Thyroid gland (tissue), 4 donors: ENCODE measurements around the gene TBC1D2. TPM values are rescaled to one million over a fixed set of nuclear protein-coding genes. Genes with fewer than 3 reads are reported as not detected.

Source experiments
- DNase-seq, 2 donors: peaks; one replicate each; pipeline ENCODE4 v3.0.0-alpha.2; 2019
- H3K27ac ChIP-seq, 3 donors: fragments of 200-600 bp; sonication (generic); 1 replicate in 2 of 3; 2 replicates in 1 of 3; pipeline ENCODE4 v1.5.1; 2016 to 2019; ENCODE audit warnings: mild to moderate bottlenecking in 1 of 3, moderate library complexity in 1 of 3
- H3K27me3 ChIP-seq: fragments of 200-600 bp; sonication (generic); one replicate; pipeline ENCODE4 v1.5.1; 2019
- H3K36me3 ChIP-seq, 2 donors: fragments of 200-600 bp; sonication (generic); one replicate each; pipeline ENCODE4 v1.5.1; 2016 to 2019
- H3K4me1 ChIP-seq, 2 donors: fragments of 200-600 bp; sonication (generic); one replicate each; pipeline ENCODE4 v1.5.1; 2017 to 2019
- H3K4me3 ChIP-seq, 3 donors: fragments of 200-600 bp; sonication (generic); replicated peaks in 1 of 3; 1 replicate in 2 of 3; 2 replicates in 1 of 3; pipeline ENCODE4 v1.5.1; 2016; ENCODE audit warnings: mild to moderate bottlenecking in 1 of 3
- H3K9me3 ChIP-seq: fragments of 200-600 bp; sonication (generic); one replicate; pipeline ENCODE4 v1.5.1; 2017
- POLR2A ChIP-seq, 2 donors: fragments of 450-650 bp; IDR thresholded peaks; one replicate each; pipeline ENCODE4 v1.6.1; 2017; ENCODE audit warnings: antibody characterized with exemption in 2 of 2, mild to moderate bottlenecking in 2 of 2, moderate library complexity in 1 of 2
- WGBS, 2 donors: methylation state at CpG; one replicate each; pipeline ENCODE4 v1.1.5; 2017; 5-methylcytosine and 5-hydroxymethylcytosine counted together
- intact Hi-C: fragments of 100-400 bp; cut with DNase I; formaldehyde crosslinking; loops from one replicate; pipeline ENCODE4 v1.15.1; 2023
- total RNA-seq, 4 donors: library from RNA; depleted of rRNA; stranded (reverse); fragments of >200 nt; gene quantifications; one replicate each; pipeline ENCODE4 v1.2.3, GENCODE V29; 2016
- TF ChIP-seq, protein P1 (sequence below), 6 experiments: fragments of 200-600 bp in 3 of 6; fragments of 450-650 bp in 3 of 6; sonication (generic) in 3 of 6; IDR thresholded peaks; one replicate each; pipeline ENCODE4 v1.5.1; 2016 to 2019; ENCODE audit warnings: antibody characterized with exemption in 6 of 6, mild to moderate bottlenecking in 2 of 6, inconsistent platforms in 1 of 6, moderate library complexity in 1 of 6

TBC1D2 gene
- total RNA-seq, 4 donors from 2014 or later: 12.9 to 20.9 (median 18.3) TPM

DNA sequence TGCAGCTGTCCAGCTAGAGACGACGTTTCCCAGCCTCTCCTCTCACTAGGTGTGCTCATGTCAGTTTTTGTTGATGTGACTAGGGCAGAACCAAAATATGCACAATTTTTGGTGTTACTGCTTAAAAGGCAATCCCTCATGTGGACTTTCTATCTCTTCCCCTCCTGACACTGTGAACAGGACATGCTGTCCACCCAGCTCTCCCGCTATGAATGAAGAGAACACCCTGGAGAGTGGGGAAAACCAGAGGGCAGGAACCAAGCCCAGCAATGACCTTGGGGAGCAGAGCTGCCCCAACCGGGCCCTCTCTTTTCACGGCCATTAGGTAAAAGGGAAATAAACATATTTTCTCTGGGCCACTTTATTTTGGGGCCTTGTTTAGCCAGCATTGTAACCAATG, 46.7 kb upstream of the TBC1D2 start:
- WGBS, 2 donors: 80 to 81% methylated on average over 5 of the region's 5 CpGs
- intact Hi-C loops: no loop called here
- Histone ChIP-seq H3K27me3 (no peaks in the 10 kb centered on the region), H3K27ac (peak overlapping the region in 1 of 3 donors; percentile 38), H3K4me3 (no peak overlapping the region), H3K36me3 (no peaks in the 10 kb centered on the region), H3K4me1 (no peaks in the 10 kb centered on the region), H3K9me3 (no peaks in the 10 kb centered on the region)
- TF ChIP-seq, protein P1, sequence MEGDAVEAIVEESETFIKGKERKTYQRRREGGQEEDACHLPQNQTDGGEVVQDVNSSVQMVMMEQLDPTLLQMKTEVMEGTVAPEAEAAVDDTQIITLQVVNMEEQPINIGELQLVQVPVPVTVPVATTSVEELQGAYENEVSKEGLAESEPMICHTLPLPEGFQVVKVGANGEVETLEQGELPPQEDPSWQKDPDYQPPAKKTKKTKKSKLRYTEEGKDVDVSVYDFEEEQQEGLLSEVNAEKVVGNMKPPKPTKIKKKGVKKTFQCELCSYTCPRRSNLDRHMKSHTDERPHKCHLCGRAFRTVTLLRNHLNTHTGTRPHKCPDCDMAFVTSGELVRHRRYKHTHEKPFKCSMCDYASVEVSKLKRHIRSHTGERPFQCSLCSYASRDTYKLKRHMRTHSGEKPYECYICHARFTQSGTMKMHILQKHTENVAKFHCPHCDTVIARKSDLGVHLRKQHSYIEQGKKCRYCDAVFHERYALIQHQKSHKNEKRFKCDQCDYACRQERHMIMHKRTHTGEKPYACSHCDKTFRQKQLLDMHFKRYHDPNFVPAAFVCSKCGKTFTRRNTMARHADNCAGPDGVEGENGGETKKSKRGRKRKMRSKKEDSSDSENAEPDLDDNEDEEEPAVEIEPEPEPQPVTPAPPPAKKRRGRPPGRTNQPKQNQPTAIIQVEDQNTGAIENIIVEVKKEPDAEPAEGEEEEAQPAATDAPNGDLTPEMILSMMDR (IDR thresholded peaks at IDR 0.05): no peak
- TF ChIP-seq POLR2A (IDR thresholded peaks at IDR 0.05): no peak
- DNase-seq: no peak

DNA sequence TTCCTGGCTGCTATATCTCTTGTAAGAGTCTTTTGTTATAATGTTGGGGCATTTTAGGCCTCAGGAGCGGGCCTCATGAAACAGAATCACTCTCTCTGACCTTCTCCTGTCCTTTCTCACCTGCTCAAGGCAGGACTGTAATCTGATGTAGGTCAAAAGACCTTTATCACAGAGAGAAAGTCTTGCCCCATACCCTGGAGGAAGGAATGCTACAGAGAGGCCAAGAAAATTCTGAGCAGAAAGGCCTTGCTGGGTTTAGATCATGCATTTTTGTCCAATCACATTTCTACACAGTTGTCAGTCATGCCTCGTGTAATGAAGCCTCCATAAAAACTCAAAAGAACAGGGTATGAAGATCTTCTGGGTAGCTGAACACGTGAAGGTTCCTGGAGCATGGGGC, 45.2 kb upstream of the TBC1D2 start:
- no peaks in the 10 kb centered on the region for H3K27me3 ChIP-seq
- H3K4me1 ChIP-seq: no peaks in the 10 kb centered on the region
- 92% methylated on average over 3 of the region's 3 CpGs for WGBS, 2 donors
- no peak for DNase-seq
- no peaks in the 10 kb centered on the region for H3K36me3 ChIP-seq
- no peak for TF ChIP-seq POLR2A (IDR thresholded peaks at IDR 0.05)
- no peak overlapping the region for H3K27ac ChIP-seq
- no peak overlapping the region for H3K4me3 ChIP-seq
- intact Hi-C loops: no loop called here
- H3K9me3 ChIP-seq: no peaks in the 10 kb centered on the region

DNA sequence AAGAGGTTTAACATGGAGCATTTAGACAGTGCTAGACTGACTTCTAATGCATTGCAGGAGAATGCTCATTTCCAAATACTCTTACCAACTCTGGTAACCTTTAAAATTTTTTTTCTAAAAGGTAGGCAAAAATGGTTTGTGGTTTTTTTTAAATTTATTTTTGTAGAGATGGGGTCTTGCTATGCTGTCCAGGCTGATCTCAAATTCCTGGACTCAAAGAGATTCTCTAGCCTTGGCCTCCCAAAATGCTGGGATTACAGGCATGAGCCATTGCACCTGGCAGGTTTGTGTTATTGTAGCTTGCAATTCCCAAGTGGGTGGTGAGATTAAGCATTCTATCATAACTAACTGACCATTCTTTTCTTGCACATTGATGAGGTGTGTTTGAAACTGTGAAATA, 43.0 kb upstream of the TBC1D2 start:
- intact Hi-C loops: no loop called here
- no peak for DNase-seq
- Histone ChIP-seq H3K27me3 (no peaks in the 10 kb centered on the region), H3K9me3 (no peaks in the 10 kb centered on the region), H3K4me1 (no peaks in the 10 kb centered on the region), H3K27ac (no peak overlapping the region), H3K36me3 (no peaks in the 10 kb centered on the region), H3K4me3 (no peak overlapping the region)
- no peak for TF ChIP-seq POLR2A (IDR thresholded peaks at IDR 0.05)
- TF ChIP-seq, protein P1 (IDR thresholded peaks at IDR 0.05): no peak

- H3K27ac ChIP-seq: no peak overlapping the region
- no peak for DNase-seq
- no peaks in the 10 kb centered on the region for H3K9me3 ChIP-seq
- no peaks in the 10 kb centered on the region for H3K36me3 ChIP-seq
- H3K4me1 ChIP-seq: no peaks in the 10 kb centered on the region
- H3K4me3 ChIP-seq: no peak overlapping the region
- WGBS, 2 donors: 88% methylated on average over 6 of the region's 6 CpGs
- H3K27me3 ChIP-seq: no peaks in the 10 kb centered on the region
- no peak for TF ChIP-seq POLR2A (IDR thresholded peaks at IDR 0.05)
- TF ChIP-seq, protein P1 (IDR thresholded peaks at IDR 0.05): no peak
- intact Hi-C loops: no loop called here
Observed at GRCh38 chr9:98295824-98296223, 40.4 kb upstream of the TBC1D2 start.

DNA sequence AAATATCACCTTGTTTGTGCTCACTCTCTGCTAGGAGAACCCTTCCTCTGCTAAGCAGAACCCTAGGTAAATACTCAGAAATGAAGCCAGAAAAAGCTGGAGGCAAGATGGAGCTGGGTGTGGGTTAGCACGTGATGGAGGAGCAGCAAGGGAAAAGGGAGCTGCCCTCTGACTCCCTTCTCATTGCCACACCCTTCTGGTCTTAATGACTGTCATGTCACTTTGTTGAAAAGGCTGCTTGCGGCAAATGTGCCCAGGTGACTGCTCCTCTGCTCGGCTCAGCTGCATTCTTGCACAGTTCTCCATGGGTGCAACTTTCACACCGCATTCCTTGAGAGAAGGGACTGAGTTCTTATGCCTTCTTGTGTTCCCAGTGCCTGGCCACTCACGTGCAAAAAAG, 36.4 kb upstream of the TBC1D2 start:
- Histone ChIP-seq H3K36me3 (no peaks in the 10 kb centered on the region), H3K27ac (no peak overlapping the region), H3K4me3 (no peak overlapping the region), H3K27me3 (no peaks in the 10 kb centered on the region), H3K9me3 (no peaks in the 10 kb centered on the region), H3K4me1 (no peaks in the 10 kb centered on the region)
- TF ChIP-seq, protein P1 (IDR thresholded peaks at IDR 0.05): no peak
- no peak for TF ChIP-seq POLR2A (IDR thresholded peaks at IDR 0.05)
- DNase-seq: no peak
- 63 to 65% methylated on average over 5 of the region's 5 CpGs for WGBS, 2 donors
- intact Hi-C loops: no loop called here

- no peaks in the 10 kb centered on the region for H3K27me3 ChIP-seq
- intact Hi-C loops: no loop called here
- H3K4me3 ChIP-seq: no peak overlapping the region
- H3K27ac ChIP-seq: no peak overlapping the region
- H3K9me3 ChIP-seq: no peaks in the 10 kb centered on the region
- no peak for DNase-seq
- H3K4me1 ChIP-seq: no peaks in the 10 kb centered on the region
- WGBS, 2 donors: 87 to 92% methylated on average over 16 to 18 of the region's 18 CpGs
- H3K36me3 ChIP-seq: no peaks in the 10 kb centered on the region
- no peak for TF ChIP-seq POLR2A (IDR thresholded peaks at IDR 0.05)
- TF ChIP-seq, protein P1 (IDR thresholded peaks at IDR 0.05): no peak
Observed at GRCh38 chr9:98290411-98290810, 35.0 kb upstream of the TBC1D2 start.
